Measurements from ENCODE around the gene IRAK3.

GRCh38 chr12:66188584-66189485, at the start of gene IRAK3:
- peak; percentile 90 for TF ChIP-seq POLR2A (IDR thresholded peaks at IDR 0.05)
- TF ChIP-seq POLR2AphosphoS5 (IDR thresholded peaks at IDR 0.05) = peak; percentile 94

Data from gastroesophageal sphincter (tissue), 2 donors.